GM23338 (cell line): Measurements from ENCODE around the gene PTBP3. TPM values are rescaled to one million over a fixed set of nuclear protein-coding genes. Genes with fewer than 3 reads are reported as not detected.

Experiments used
- ATAC-seq: fragments of 200-7000 bp; cut with Tn5 transposase; 3 replicates; pipeline ENCODE4 v1.9.1; 2020
- DNase-seq: peaks from one replicate; pipeline ENCODE4 v3.0.0-alpha.2; 2015; ENCODE audit warnings: low spot score
- H2AFZ ChIP-seq: fragments of 200-600 bp; sonication (generic); 2 replicates; pipeline ENCODE4 v1.8.0; 2016; ENCODE audit warnings: antibody characterized with exemption, mild to moderate bottlenecking, moderate library complexity
- H3F3A ChIP-seq: fragments of 200-600 bp; sonication (generic); replicated peaks from 2 replicates; pipeline ENCODE4 v1.8.0; 2017; ENCODE audit warnings: antibody characterized with exemption, mixed run types, low read depth
- H3K27ac ChIP-seq: fragments of 200-600 bp; sonication (generic); 2 replicates; pipeline ENCODE4 v1.6.1; 2016; ENCODE audit warnings: low read depth
- H3K27me3 ChIP-seq: fragments of 200-600 bp; sonication (generic); 2 replicates; pipeline ENCODE4 v1.8.0; 2016; ENCODE audit warnings: mild to moderate bottlenecking, mixed run types, moderate library complexity; ENCODE audit not compliant: insufficient read depth
- H3K36me3 ChIP-seq: fragments of 200-600 bp; sonication (generic); 2 replicates; pipeline ENCODE4 v1.8.0; 2016; ENCODE audit warnings: mild to moderate bottlenecking; ENCODE audit not compliant: insufficient read depth
- H3K4me1 ChIP-seq: fragments of 200-600 bp; sonication (generic); 2 replicates; pipeline ENCODE4 v1.8.0; 2016; ENCODE audit warnings: mild to moderate bottlenecking, moderate library complexity; ENCODE audit not compliant: insufficient read depth
- H3K4me2 ChIP-seq: fragments of 200-600 bp; sonication (generic); 2 replicates; pipeline ENCODE4 v1.7.1; 2017; ENCODE audit warnings: mixed run types
- H3K4me3 ChIP-seq: fragments of 200-600 bp; sonication (generic); 2 replicates; pipeline ENCODE4 v1.6.1; 2016; ENCODE audit warnings: mixed run types
- H3K79me2 ChIP-seq: fragments of 200-600 bp; sonication (generic); replicated peaks from 2 replicates; pipeline ENCODE4 v1.8.0; 2017; ENCODE audit warnings: mild to moderate bottlenecking; ENCODE audit not compliant: insufficient read depth
- H3K9me2 ChIP-seq: fragments of 200-600 bp; sonication (generic); 2 replicates; pipeline ENCODE4 v1.8.0; 2017; ENCODE audit not compliant: insufficient read depth
- H4K20me1 ChIP-seq: fragments of 200-600 bp; sonication (generic); replicated peaks from 2 replicates; pipeline ENCODE4 v1.8.0; 2017; ENCODE audit warnings: mild to moderate bottlenecking; ENCODE audit not compliant: insufficient read depth
- H3K27ac Mint-ChIP-seq: 2 replicates; pipeline ENCODE4 v1.8.0; 2020; ENCODE audit warnings: inconsistent platforms, mild to moderate bottlenecking, moderate library complexity, mixed read lengths
- H3K27me3 Mint-ChIP-seq: 3 replicates; pipeline ENCODE4 v1.8.0; 2022; ENCODE audit warnings: low read depth, mild to moderate bottlenecking, moderate library complexity, mixed read lengths, inconsistent platforms; ENCODE audit not compliant: insufficient read depth, poor library complexity
- H3K36me3 Mint-ChIP-seq: 3 replicates; pipeline ENCODE4 v1.8.0; 2021; ENCODE audit warnings: low read depth, mild to moderate bottlenecking, inconsistent platforms, moderate library complexity, mixed read lengths
- H3K4me1 Mint-ChIP-seq: 3 replicates; pipeline ENCODE4 v1.8.0; 2020; ENCODE audit warnings: mild to moderate bottlenecking, inconsistent platforms, mixed read lengths
- H3K4me3 Mint-ChIP-seq: 3 replicates; pipeline ENCODE4 v1.8.0; 2021; ENCODE audit warnings: moderate library complexity, mild to moderate bottlenecking, inconsistent platforms, mixed read lengths
- H3K9me3 Mint-ChIP-seq: 3 replicates; pipeline ENCODE4 v1.8.0; 2020; ENCODE audit warnings: moderate library complexity, mild to moderate bottlenecking, inconsistent platforms, mixed read lengths
- CREB1 ChIP-seq: fragments of 250-450 bp; sonication (Bioruptor Pico); IDR thresholded peaks from 2 replicates; pipeline ENCODE4 v1.5.0; 2020; ENCODE audit warnings: low read depth, mild to moderate bottlenecking, moderate library complexity
- CTCF ChIP-seq, 2 experiments: fragments of 200-600 bp in 1 of 2; sonication (generic) in 1 of 2; conservative IDR thresholded peaks; 2 replicates each; pipeline versions ENCODE4 v1.5.1 to v1.6.1; 2016 to 2017; ENCODE audit warnings: antibody characterized with exemption in 2 of 2, low read depth in 2 of 2, mild to moderate bottlenecking in 2 of 2, moderate library complexity in 1 of 2
- ETS1 ChIP-seq: IDR thresholded peaks from 2 replicates; pipeline ENCODE4 v1.6.1; 2016; ENCODE audit warnings: antibody characterized with exemption
- EZH2 ChIP-seq: fragments of 200-600 bp; sonication (generic); IDR thresholded peaks from one replicate; pipeline ENCODE4 v1.8.0; 2017; ENCODE audit warnings: antibody characterized with exemption, mild to moderate bottlenecking, low read depth; ENCODE audit not compliant: unreplicated experiment
- EZH2phosphoT487 ChIP-seq: fragments of 200-600 bp; sonication (generic); IDR thresholded peaks from one replicate; pipeline ENCODE4 v1.8.1; 2018; ENCODE audit warnings: antibody characterized with exemption; ENCODE audit not compliant: unreplicated experiment
- JUNB ChIP-seq: IDR thresholded peaks from one replicate; pipeline ENCODE4 v1.6.1; 2016; ENCODE audit warnings: antibody characterized with exemption; ENCODE audit not compliant: unreplicated experiment
- NANOG ChIP-seq: IDR thresholded peaks from 2 replicates; pipeline ENCODE4 v1.6.1; 2016; ENCODE audit warnings: antibody characterized with exemption, borderline replicate concordance
- POLR2AphosphoS5 ChIP-seq: IDR thresholded peaks from 2 replicates; pipeline ENCODE4 v1.6.1; 2016; ENCODE audit warnings: antibody characterized with exemption, low read depth
- REST ChIP-seq: IDR thresholded peaks from one replicate; pipeline ENCODE4 v1.6.1; 2018; ENCODE audit warnings: antibody characterized with exemption; ENCODE audit not compliant: unreplicated experiment
- STAT1 ChIP-seq: IDR thresholded peaks from one replicate; pipeline ENCODE4 v1.6.1; 2016; ENCODE audit warnings: antibody characterized with exemption; ENCODE audit not compliant: unreplicated experiment
- ZNF114 ChIP-seq: fragments of 250-450 bp; sonication (Bioruptor Pico); IDR thresholded peaks from 2 replicates; pipeline ENCODE4 v1.5.0; 2020; ENCODE audit warnings: mild to moderate bottlenecking, moderate library complexity
- ZNF331 ChIP-seq: fragments of 250-450 bp; sonication (Bioruptor Pico); IDR thresholded peaks from 2 replicates; pipeline ENCODE4 v1.5.0; 2020; ENCODE audit warnings: low read depth, mild to moderate bottlenecking, moderate library complexity
- ZNF462 ChIP-seq: fragments of 250-450 bp; sonication (Bioruptor Pico); IDR thresholded peaks from 2 replicates; pipeline ENCODE4 v1.5.0; 2020; ENCODE audit warnings: mild to moderate bottlenecking, moderate library complexity
- polyA plus RNA-seq: library from polyadenylated mRNA; unstranded; fragments of >200 nt; fragmentation: Nextera tagmentation; extraction: Ambion mirVana; gene quantifications from 2 replicates; pipeline ENCODE4 v1.2.1, GENCODE V29; 2016
- total RNA-seq: library from RNA; depleted of rRNA; stranded (reverse); fragments of >200 nt; shearing (Covaris generic); gene quantifications from 2 replicates; pipeline ENCODE4 v1.2.3, GENCODE V29; 2014

The PTBP3 gene
- total and polyA plus RNA-seq, 2 experiments from 2014 or later: 20.0 to 92.9 TPM

GRCh38 chr9:112245126-112245525 lies 88.3 kb downstream of the PTBP3 start:
- no peaks in the 10 kb centered on the region for H3K79me2 ChIP-seq

More at GRCh38 chr9:112245126-112245525, 88.3 kb downstream of the PTBP3 start:
- no peak overlapping the region for H2AFZ ChIP-seq
- no peak overlapping the region for H3K4me2 ChIP-seq
- H3K4me3 ChIP-seq: no peak overlapping the region
- no peaks in the 10 kb centered on the region for H3K9me2 ChIP-seq
- no peak overlapping the region for H3K4me3 Mint-ChIP-seq
- no peak overlapping the region for H3K27ac Mint-ChIP-seq
- DNase-seq (no peak), ATAC-seq (no peak)
- no peaks in the 10 kb centered on the region for H3K4me1 ChIP-seq
- H3K36me3 Mint-ChIP-seq: peaks cover 11% of the 10 kb centered on the region; the same call in 2 of the 3 replicates
- 0 out of 2 replicates have a peak, but pooled peaks cover 3% of the 10 kb centered on the region for H4K20me1 ChIP-seq
- H3F3A ChIP-seq: no peaks in the 10 kb centered on the region
- no peaks in the 10 kb centered on the region for H3K36me3 ChIP-seq
- H3K4me1 Mint-ChIP-seq: no peaks in the 10 kb centered on the region
- H3K27me3 Mint-ChIP-seq: no peaks in the 10 kb centered on the region
- TF ChIP-seq POLR2AphosphoS5 (no peak), ZNF114 (CRISPR knock-in tag) (no peak), ETS1 (no peak), CREB1 (CRISPR knock-in tag) (no peak), ZNF331 (CRISPR knock-in tag) (no peak), NANOG (no peak), STAT1 (no peak), ZNF462 (no peak), JUNB (no peak), CTCF (conservative IDR thresholded peaks at IDR 0.05; ENCODE audit: low read depth in 2 of 2) (no peak), REST (no peak), EZH2phosphoT487 (no peak), EZH2 (no peak)
- no peak overlapping the region for H3K27ac ChIP-seq
- no peaks in the 10 kb centered on the region for H3K27me3 ChIP-seq
- H3K9me3 Mint-ChIP-seq: no peaks in the 10 kb centered on the region; the same call in 2 of the 3 replicates
